HepG2 (cell line): ENCODE results near the gene FAAP20. TPM values are rescaled to one million over a fixed set of nuclear protein-coding genes. Genes with fewer than 3 reads are reported as not detected.

Source experiments
- CEBPZ ChIP-seq: IDR thresholded peaks from 2 replicates; pipeline ENCODE4 v1.6.1; 2012; ENCODE audit warnings: low read length, improper control_type of control experiment
- HMG20B ChIP-seq: conservative IDR thresholded peaks from 2 replicates; pipeline ENCODE4 v1.6.1; 2016; ENCODE audit warnings: missing genetic modification reagents, missing compliant biosample characterization
- MED13 ChIP-seq: sonication (generic); formaldehyde crosslinking; IDR thresholded peaks from 2 replicates; pipeline ENCODE4 v1.5.0; 2020; ENCODE audit warnings: missing genetic modification reagents
- NCOR1 ChIP-seq: fragments of 200-600 bp; sonication (generic); IDR thresholded peaks from 2 replicates; pipeline ENCODE4 v1.7.0; 2017; ENCODE audit warnings: antibody characterized with exemption, low read length, borderline replicate concordance
- NFKBIZ ChIP-seq: IDR thresholded peaks from 2 replicates; pipeline ENCODE4 v1.6.1; 2018; ENCODE audit warnings: missing genetic modification reagents, missing compliant biosample characterization
- SIX4 ChIP-seq: sonication (generic); formaldehyde crosslinking; IDR thresholded peaks from 2 replicates; pipeline ENCODE4 v1.4.0; 2020; ENCODE audit warnings: missing genetic modification reagents
- SMAD9 ChIP-seq: sonication (generic); formaldehyde crosslinking; IDR thresholded peaks from 2 replicates; pipeline ENCODE4 v1.5.1; 2020; ENCODE audit warnings: mild to moderate bottlenecking, missing genetic modification reagents
- TARDBP ChIP-seq: sonication (generic); formaldehyde crosslinking; IDR thresholded peaks from 2 replicates; pipeline ENCODE4 v1.8.0; 2022; ENCODE audit warnings: mild to moderate bottlenecking, missing genetic modification reagents
- TFDP1 ChIP-seq: IDR thresholded peaks from 2 replicates; pipeline ENCODE4 v1.6.1; 2016; ENCODE audit warnings: missing compliant biosample characterization, missing genetic modification reagents, borderline replicate concordance
- TFE3 ChIP-seq: IDR thresholded peaks from 2 replicates; pipeline ENCODE4 v1.6.1; 2016
- TIGD3 ChIP-seq: sonication (generic); formaldehyde crosslinking; IDR thresholded peaks from 2 replicates; pipeline ENCODE4 v1.5.1; 2020; ENCODE audit warnings: mild to moderate bottlenecking, missing genetic modification reagents, borderline replicate concordance
- XRCC5 ChIP-seq: fragments of 200-400 bp; formaldehyde crosslinking; optimal IDR thresholded peaks from 2 replicates; pipeline ENCODE3; 2017; ENCODE audit warnings: mild to moderate bottlenecking, low read length
- ZBTB2 ChIP-seq: sonication (generic); formaldehyde crosslinking; IDR thresholded peaks from 2 replicates; pipeline ENCODE4 v1.8.0; 2022; ENCODE audit warnings: low read depth, missing genetic modification reagents
- ZBTB46 ChIP-seq: sonication (generic); formaldehyde crosslinking; IDR thresholded peaks from 2 replicates; pipeline ENCODE4 v1.4.0; 2020; ENCODE audit warnings: mild to moderate bottlenecking, missing genetic modification reagents, borderline replicate concordance
- ZNF446 ChIP-seq: sonication (generic); formaldehyde crosslinking; IDR thresholded peaks from 2 replicates; pipeline ENCODE4 v1.5.0; 2020; ENCODE audit warnings: mild to moderate bottlenecking, missing genetic modification reagents
- ZNF484 ChIP-seq: sonication (generic); formaldehyde crosslinking; IDR thresholded peaks from 2 replicates; pipeline ENCODE4 v1.5.1; 2020; ENCODE audit warnings: mild to moderate bottlenecking, low read depth, missing genetic modification reagents, borderline replicate concordance
- ZNF850 ChIP-seq: sonication (generic); formaldehyde crosslinking; conservative IDR thresholded peaks from 2 replicates; pipeline ENCODE4 v1.9.0; 2021; ENCODE audit warnings: mild to moderate bottlenecking, missing genetic modification reagents
- polyA plus RNA-seq, 8 experiments: library from polyadenylated mRNA; depleted of rRNA in 3 of 8; stranded (reverse) in 7 of 8; unstranded in 1 of 8; fragments of >200 nt; fragmentation: Illumina TruSeq in 4 of 8; extraction: Trizol in 4 of 8; gene quantifications; 2 replicates each; pipeline versions ENCODE4 v1.2.1 to v1.2.3, GENCODE V29; 2011 to 2016; ENCODE audit warnings: low read depth in 4 of 8, missing spikeins in 1 of 8, mixed read lengths in 1 of 8; ENCODE audit not compliant: insufficient read depth in 1 of 8
- total RNA-seq, 5 experiments: library from RNA; depleted of rRNA; stranded (reverse); fragments of >200 nt; fragmentation: Illumina TruSeq; extraction: Trizol; gene quantifications; 2 replicates each; pipeline ENCODE4 v1.2.3, GENCODE V29; 2016; ENCODE audit warnings: low read depth in 1 of 5

The FAAP20 gene
- total and polyA plus RNA-seq, 2 of the 13 experiments (the other 11 are each of a cell fraction or from before 2014, with no cell fraction given), result 9.6 to 10.8 TPM

GRCh38 chr1:2233997-2234761 lies 39.6 kb upstream of the FAAP20 start (continued):
- TF ChIP-seq MED13 (CRISPR knock-in tag) (peak; percentile 80; the same call in 1 of the 2 replicates), ZNF446 (no peak), XRCC5 (no peak), ZNF850 (CRISPR knock-in tag) (no peak), TFE3 (CRISPR knock-in tag) (peak; percentile 63; the same call in 1 of the 2 replicates), ZNF484 (no peak), TIGD3 (no peak), ZBTB2 (CRISPR knock-in tag) (no peak), TARDBP (CRISPR knock-in tag) (peak; percentile 68; the same call in 1 of the 2 replicates), HMG20B (CRISPR knock-in tag) (peak; percentile 68), SIX4 (no peak), SMAD9 (CRISPR knock-in tag) (no peak), CEBPZ (no peak), NFKBIZ (CRISPR knock-in tag) (0 out of 2 replicates have a peak, but pooled peaks have one; percentile 57), TFDP1 (CRISPR knock-in tag) (no peak; the same call in 1 of the 2 replicates), NCOR1 (peak; percentile 96), ZBTB46 (CRISPR knock-in tag) (peak; percentile 92)
